PC-3 (cell line): ENCODE measurements around the gene MUS81. TPM values are rescaled to one million over a fixed set of nuclear protein-coding genes. Genes with fewer than 3 reads are reported as not detected.

ENCODE experiments used
- ATAC-seq: fragments of 200-7000 bp; cut with Tn5 transposase; 2 replicates; pipeline ENCODE4 v1.9.1; 2020; ENCODE audit warnings: mild to moderate bottlenecking, moderate library complexity
- BruUV-seq: library from RNA; stranded (reverse); fragments of 400-500 nt; replicated peaks from 2 replicates; lab custom pipeline; 2021; lab: Mats Ljungman, UMichigan
- CTCF ChIA-PET: fragments of 300-600 bp; sonication (Branson Sonifier 250); formaldehyde crosslinking; loops from one replicate; lab custom pipeline; 2022; ENCODE audit warnings: antibody characterized with exemption; lab: Charles Lee
- POLR2A ChIA-PET: fragments of 300-600 bp; sonication (Branson Sonifier 250); formaldehyde crosslinking; loops from one replicate; lab custom pipeline; 2022; ENCODE audit warnings: antibody characterized with exemption; ENCODE audit not compliant: unreplicated experiment; lab: Charles Lee
- DNase-seq: peaks from one replicate; pipeline ENCODE4 v3.0.0-alpha.2; 2015
- H2AFZ ChIP-seq: fragments of 300-600 bp; sonication (generic); 2 replicates; pipeline ENCODE4 v1.6.0; 2016; ENCODE audit warnings: antibody characterized with exemption, low read length
- H3F3A ChIP-seq: fragments of 300-600 bp; sonication (generic); one replicate; pipeline ENCODE4 v1.6.0; 2017; ENCODE audit warnings: antibody characterized with exemption, low read length, control low read depth, mild to moderate bottlenecking; ENCODE audit not compliant: unreplicated experiment
- H3K27ac ChIP-seq: fragments of 300-600 bp; sonication (generic); 2 replicates; pipeline ENCODE4 v1.5.1; 2016; ENCODE audit warnings: mild to moderate bottlenecking, low read length
- H3K27me3 ChIP-seq: fragments of 300-600 bp; sonication (generic); 2 replicates; pipeline ENCODE4 v1.6.1; 2016; ENCODE audit warnings: low read length, mixed read lengths
- H3K36me3 ChIP-seq: fragments of 300-600 bp; sonication (generic); 2 replicates; pipeline ENCODE4 v1.6.1; 2016; ENCODE audit warnings: low read depth, mixed run types, low read length, mixed read lengths
- H3K4me1 ChIP-seq: fragments of 300-600 bp; sonication (generic); 2 replicates; pipeline ENCODE4 v1.5.1; 2016; ENCODE audit warnings: low read length; ENCODE audit not compliant: insufficient read depth
- H3K4me2 ChIP-seq: fragments of 300-600 bp; sonication (generic); 2 replicates; pipeline ENCODE4 v1.6.0; 2016; ENCODE audit warnings: low read length
- H3K4me3 ChIP-seq: fragments of 300-600 bp; sonication (generic); 2 replicates; pipeline ENCODE4 v1.5.1; 2016; ENCODE audit warnings: mild to moderate bottlenecking, low read length, mixed read lengths
- H3K79me2 ChIP-seq: fragments of 300-600 bp; sonication (generic); 2 replicates; pipeline ENCODE4 v1.6.1; 2017; ENCODE audit warnings: low read length, mixed read lengths
- H3K9ac ChIP-seq: fragments of 300-600 bp; sonication (generic); 2 replicates; pipeline ENCODE4 v1.6.0; 2016; ENCODE audit warnings: mild to moderate bottlenecking, low read length
- H3K9me2 ChIP-seq: fragments of 300-600 bp; sonication (generic); replicated peaks from 2 replicates; pipeline ENCODE4 v1.6.1; 2016; ENCODE audit warnings: mixed run types, low read length, mixed read lengths
- H3K9me3 ChIP-seq: fragments of 300-600 bp; sonication (generic); 2 replicates; pipeline ENCODE4 v1.6.1; 2016; ENCODE audit warnings: low read length, mixed read lengths
- H4K20me1 ChIP-seq: fragments of 300-600 bp; sonication (generic); 2 replicates; pipeline ENCODE4 v1.6.1; 2016; ENCODE audit warnings: low read length, mixed read lengths
- EZH2 ChIP-seq: fragments of 300-600 bp; sonication (generic); IDR thresholded peaks from one replicate; pipeline ENCODE4 v1.6.1; 2017; ENCODE audit warnings: antibody characterized with exemption, mild to moderate bottlenecking, low read length; ENCODE audit not compliant: unreplicated experiment
- EZH2phosphoT487 ChIP-seq: fragments of 300-600 bp; sonication (generic); IDR thresholded peaks from 2 replicates; pipeline ENCODE4 v1.6.1; 2018; ENCODE audit warnings: mild to moderate bottlenecking, antibody characterized with exemption, low read length, borderline replicate concordance
- intact Hi-C: fragments of 100-400 bp; cut with micrococcal nuclease; formaldehyde crosslinking; loops from 2 replicates; pipeline ENCODE4 v1.9.0; 2023
- total RNA-seq: library from RNA; depleted of rRNA; stranded (reverse); fragments of >200 nt; gene quantifications from 2 replicates; pipeline ENCODE4 v1.2.3, GENCODE V29; 2014
- TF ChIP-seq, protein P1 (sequence below): fragments of 300-600 bp; sonication (generic); conservative IDR thresholded peaks from 2 replicates; pipeline ENCODE4 v1.5.1; 2017; ENCODE audit warnings: antibody characterized with exemption, low read depth, mild to moderate bottlenecking, low read length

Gene MUS81
- total RNA-seq, 1 experiment from 2014 or later = 82.0 TPM

DNA sequence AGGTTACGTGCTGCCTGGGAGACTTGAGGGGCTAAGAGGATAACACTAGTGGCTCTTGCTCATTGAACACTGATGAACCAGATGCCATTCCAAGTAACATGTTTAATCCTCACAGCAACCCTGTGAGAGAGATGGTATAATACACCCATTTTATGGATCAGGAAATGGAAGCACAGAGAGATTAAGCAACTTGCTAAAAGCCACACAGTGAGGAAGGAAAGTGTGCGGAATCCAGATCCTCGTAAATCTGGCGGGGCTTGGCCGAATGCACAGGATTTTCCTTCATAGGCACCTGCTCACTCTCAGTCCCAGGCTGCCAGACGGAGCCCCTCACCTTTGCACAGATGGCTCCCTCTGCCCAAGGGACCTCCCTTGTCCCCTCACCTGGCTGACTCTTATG lies 47.6 kb downstream of the MUS81 start:
- Histone ChIP-seq H3K9ac (no peak overlapping the region), H3K9me2 (no peaks in the 10 kb centered on the region), H3K9me3 (no peaks in the 10 kb centered on the region), H3K4me1 (peaks cover 63% of the 10 kb centered on the region), H3F3A (no peaks in the 10 kb centered on the region), H3K4me2 (no peak overlapping the region), H4K20me1 (no peaks in the 10 kb centered on the region), H3K27me3 (no peaks in the 10 kb centered on the region), H3K79me2 (peaks cover 43% of the 10 kb centered on the region), H3K36me3 (no peaks in the 10 kb centered on the region), H2AFZ (no peak overlapping the region), H3K4me3 (no peak overlapping the region), H3K27ac (no peak overlapping the region)
- no peak for DNase-seq
- TF ChIP-seq EZH2phosphoT487 (no peak), EZH2 (no peak)
- TF ChIP-seq, protein P1, sequence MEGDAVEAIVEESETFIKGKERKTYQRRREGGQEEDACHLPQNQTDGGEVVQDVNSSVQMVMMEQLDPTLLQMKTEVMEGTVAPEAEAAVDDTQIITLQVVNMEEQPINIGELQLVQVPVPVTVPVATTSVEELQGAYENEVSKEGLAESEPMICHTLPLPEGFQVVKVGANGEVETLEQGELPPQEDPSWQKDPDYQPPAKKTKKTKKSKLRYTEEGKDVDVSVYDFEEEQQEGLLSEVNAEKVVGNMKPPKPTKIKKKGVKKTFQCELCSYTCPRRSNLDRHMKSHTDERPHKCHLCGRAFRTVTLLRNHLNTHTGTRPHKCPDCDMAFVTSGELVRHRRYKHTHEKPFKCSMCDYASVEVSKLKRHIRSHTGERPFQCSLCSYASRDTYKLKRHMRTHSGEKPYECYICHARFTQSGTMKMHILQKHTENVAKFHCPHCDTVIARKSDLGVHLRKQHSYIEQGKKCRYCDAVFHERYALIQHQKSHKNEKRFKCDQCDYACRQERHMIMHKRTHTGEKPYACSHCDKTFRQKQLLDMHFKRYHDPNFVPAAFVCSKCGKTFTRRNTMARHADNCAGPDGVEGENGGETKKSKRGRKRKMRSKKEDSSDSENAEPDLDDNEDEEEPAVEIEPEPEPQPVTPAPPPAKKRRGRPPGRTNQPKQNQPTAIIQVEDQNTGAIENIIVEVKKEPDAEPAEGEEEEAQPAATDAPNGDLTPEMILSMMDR = no peak
- intact Hi-C loops = no loop called here
- no peak for ATAC-seq
- BruUV-seq = no TSS peak
- ChIA-PET POLR2A (no interaction called here), CTCF (no interaction called here)

DNA sequence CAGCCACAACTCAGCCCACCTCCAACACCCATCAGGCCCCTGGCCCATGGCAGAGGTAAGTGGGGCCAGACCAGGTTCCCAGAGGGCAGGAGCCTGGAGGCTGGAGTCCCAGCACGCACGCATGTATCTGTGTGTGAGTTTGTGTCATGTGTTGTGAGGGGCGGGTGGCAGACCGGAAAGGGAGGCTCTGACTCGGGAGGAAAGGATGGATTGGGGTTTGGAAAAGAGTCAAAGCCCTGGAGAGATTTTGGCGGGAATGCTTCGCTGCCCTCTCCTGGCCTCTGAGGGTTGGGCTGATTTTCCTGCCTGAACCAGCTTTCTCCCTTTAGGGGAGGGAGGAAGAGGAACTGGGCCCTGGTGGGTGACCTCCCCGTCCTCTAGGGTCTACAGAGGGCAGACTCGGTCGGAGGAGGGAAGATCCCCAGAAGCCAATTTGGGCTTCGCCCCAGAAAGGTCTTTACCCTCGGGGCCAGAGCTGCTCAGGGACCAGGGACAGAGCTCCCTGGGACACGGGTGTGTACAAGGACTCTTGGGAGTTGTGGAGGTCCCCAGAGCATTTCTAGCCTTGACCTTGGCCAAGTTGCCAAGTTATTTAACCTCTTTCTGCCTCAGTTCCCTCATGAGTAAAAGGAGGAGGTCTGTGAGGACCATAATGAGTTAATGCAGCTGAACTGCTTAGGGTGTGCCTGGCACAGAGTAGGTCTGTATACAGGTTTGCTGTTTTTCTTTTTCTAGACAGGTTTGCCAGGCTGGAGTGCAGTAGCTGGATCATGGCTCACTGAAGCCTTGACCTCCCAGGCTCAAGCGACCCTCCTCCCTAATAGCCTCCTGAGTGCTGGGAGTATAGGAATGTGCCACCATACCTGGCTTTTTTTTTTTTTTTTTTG lies 51.7 kb downstream of the MUS81 start:
- no peaks in the 10 kb centered on the region for H3K36me3 ChIP-seq
- peak overlapping the region; percentile 50 for H3K4me2 ChIP-seq
- no peak overlapping the region; the same call in 1 of the 2 replicates for H2AFZ ChIP-seq
- H3K9me3 ChIP-seq = no peaks in the 10 kb centered on the region
- no peaks in the 10 kb centered on the region for H3K9me2 ChIP-seq
- H3K9ac ChIP-seq = peak overlapping the region; percentile 78
- ChIA-PET POLR2A (interaction anchor here (0.6 to 2.5 kb wide), 6 partner anchors 11 to 99 kb away, joined by 3 to 31 read pairs (median 14); partner anchors contain the start of genes CCDC85B, FIBP and FOSL1), CTCF (interaction anchor here (0.6 to 1.4 kb wide), 6 partner anchors 10 to 52 kb away, joined by 3 to 15 read pairs (median 4); partner anchors contain the start of gene FIBP)
- no peak for TF ChIP-seq EZH2
- TF ChIP-seq, protein P1 = peak; percentile 66
- peaks cover 3% of the 10 kb centered on the region for H3F3A ChIP-seq
- no peaks in the 10 kb centered on the region for H3K27me3 ChIP-seq
- ATAC-seq (peak; percentile 46), DNase-seq (peak; percentile 99)
- H4K20me1 ChIP-seq = no peaks in the 10 kb centered on the region
- peak overlapping the region; percentile 93 for H3K27ac ChIP-seq
- intact Hi-C loops = loop anchor here (1.0 to 2.0 kb wide), 3 partner anchors 12 to 21 kb away; partner anchors contain the start of genes CCDC85B and FOSL1
- no TSS peak for BruUV-seq
- H3K4me1 ChIP-seq = peaks cover 82% of the 10 kb centered on the region
- H3K79me2 ChIP-seq = peaks cover 68% of the 10 kb centered on the region
- H3K4me3 ChIP-seq = no peak overlapping the region
